Progenitor cell of endocrine pancreas (in vitro differentiated cells): ENCODE results near the gene ZNF804B. TPM values are rescaled to one million over a fixed set of nuclear protein-coding genes. Genes with fewer than 3 reads are reported as not detected.

Experiments used
- DNase-seq: peaks from one replicate; pipeline ENCODE4 v3.0.0; 2021; ENCODE audit warnings: low spot score; ENCODE audit not compliant: unreplicated experiment
- H3K27ac Mint-ChIP-seq: 2 replicates; pipeline ENCODE4 v1.8.0; 2021; ENCODE audit warnings: mild to moderate bottlenecking, moderate library complexity, mixed read lengths
- H3K27me3 Mint-ChIP-seq: 2 replicates; pipeline ENCODE4 v1.8.0; 2021; ENCODE audit warnings: mixed read lengths
- H3K36me3 Mint-ChIP-seq: 2 replicates; pipeline ENCODE4 v1.8.0; 2022; ENCODE audit warnings: mixed read lengths; ENCODE audit not compliant: insufficient read depth
- H3K4me1 Mint-ChIP-seq: 2 replicates; pipeline ENCODE4 v1.8.0; 2021; ENCODE audit warnings: low read depth, mixed read lengths
- H3K4me3 Mint-ChIP-seq: 2 replicates; pipeline ENCODE4 v1.8.0; 2021; ENCODE audit warnings: low read depth, mild to moderate bottlenecking, moderate library complexity, mixed read lengths
- H3K9me3 Mint-ChIP-seq: 2 replicates; pipeline ENCODE4 v1.8.0; 2021; ENCODE audit warnings: low read depth, mixed read lengths
- CTCF ChIP-seq: fragments of 200-600 bp; sonication (generic); IDR thresholded peaks from one replicate; pipeline ENCODE4 v1.5.0; 2021; ENCODE audit warnings: antibody characterized with exemption, mild to moderate bottlenecking; ENCODE audit not compliant: unreplicated experiment
- total RNA-seq: library from RNA; stranded (reverse); gene quantifications from 2 replicates; pipeline ENCODE4 v1.2.1, GENCODE V29; 2021

Gene ZNF804B
- total RNA-seq, 1 donor from 2014 or later = not detected

GRCh38 chr7:89094269-89094668 lies 334.8 kb downstream of the ZNF804B start:
- Mint-ChIP-seq H3K27me3 (no peaks in the 10 kb centered on the region), H3K27ac (no peak overlapping the region), H3K36me3 (no peaks in the 10 kb centered on the region), H3K4me1 (no peaks in the 10 kb centered on the region), H3K9me3 (no peaks in the 10 kb centered on the region), H3K4me3 (no peak overlapping the region)
- TF ChIP-seq CTCF = no peak
- DNase-seq = no peak

- no peak overlapping the region for H3K27ac Mint-ChIP-seq
- no peaks in the 10 kb centered on the region for H3K27me3 Mint-ChIP-seq
- TF ChIP-seq CTCF = no peak
- no peak overlapping the region for H3K4me3 Mint-ChIP-seq
- no peak for DNase-seq
- H3K36me3 Mint-ChIP-seq = no peaks in the 10 kb centered on the region
- no peaks in the 10 kb centered on the region for H3K4me1 Mint-ChIP-seq
- no peaks in the 10 kb centered on the region for H3K9me3 Mint-ChIP-seq
Observed at GRCh38 chr7:89103564-89103963, 344.1 kb downstream of the ZNF804B start.

- Mint-ChIP-seq H3K27ac (no peak overlapping the region), H3K4me1 (no peaks in the 10 kb centered on the region), H3K4me3 (no peak overlapping the region), H3K9me3 (no peaks in the 10 kb centered on the region), H3K36me3 (no peaks in the 10 kb centered on the region), H3K27me3 (no peaks in the 10 kb centered on the region)
- no peak for DNase-seq
- TF ChIP-seq CTCF = no peak
Observed at GRCh38 chr7:89104748-89105685, 345.5 kb downstream of the ZNF804B start.

GRCh38 chr7:89123871-89124270 lies 364.4 kb downstream of the ZNF804B start:
- Mint-ChIP-seq H3K27me3 (no peaks in the 10 kb centered on the region), H3K27ac (no peak overlapping the region), H3K9me3 (no peaks in the 10 kb centered on the region), H3K36me3 (no peaks in the 10 kb centered on the region), H3K4me3 (no peak overlapping the region), H3K4me1 (no peaks in the 10 kb centered on the region)
- no peak for TF ChIP-seq CTCF
- DNase-seq = no peak

- Mint-ChIP-seq H3K36me3 (no peaks in the 10 kb centered on the region), H3K9me3 (no peaks in the 10 kb centered on the region), H3K4me3 (no peak overlapping the region), H3K27me3 (no peaks in the 10 kb centered on the region), H3K27ac (no peak overlapping the region), H3K4me1 (no peaks in the 10 kb centered on the region)
- no peak for DNase-seq
- no peak for TF ChIP-seq CTCF
Observed at GRCh38 chr7:89129600-89130375, 370.3 kb downstream of the ZNF804B start.
